Fibroblast of upper back skin (primary cell): ENCODE measurements around the gene CCDC137.
A peak's percentile ranks its signal among the peaks of the same experiment; 100 is the strongest.

Source experiments
- DNase-seq: peaks from one replicate; pipeline ENCODE4 v3.0.0-alpha.2; 2013

Gene CCDC137

GRCh38 chr17:81703747-81704654, 37.5 kb downstream of the CCDC137 start:
- no peak for DNase-seq

- no peak for DNase-seq
Measured at GRCh38 chr17:81705518-81706231, 39.1 kb downstream of the CCDC137 start.

GRCh38 chr17:81706232-81706611, 39.7 kb downstream of the CCDC137 start:
- no peak for DNase-seq

DNA sequence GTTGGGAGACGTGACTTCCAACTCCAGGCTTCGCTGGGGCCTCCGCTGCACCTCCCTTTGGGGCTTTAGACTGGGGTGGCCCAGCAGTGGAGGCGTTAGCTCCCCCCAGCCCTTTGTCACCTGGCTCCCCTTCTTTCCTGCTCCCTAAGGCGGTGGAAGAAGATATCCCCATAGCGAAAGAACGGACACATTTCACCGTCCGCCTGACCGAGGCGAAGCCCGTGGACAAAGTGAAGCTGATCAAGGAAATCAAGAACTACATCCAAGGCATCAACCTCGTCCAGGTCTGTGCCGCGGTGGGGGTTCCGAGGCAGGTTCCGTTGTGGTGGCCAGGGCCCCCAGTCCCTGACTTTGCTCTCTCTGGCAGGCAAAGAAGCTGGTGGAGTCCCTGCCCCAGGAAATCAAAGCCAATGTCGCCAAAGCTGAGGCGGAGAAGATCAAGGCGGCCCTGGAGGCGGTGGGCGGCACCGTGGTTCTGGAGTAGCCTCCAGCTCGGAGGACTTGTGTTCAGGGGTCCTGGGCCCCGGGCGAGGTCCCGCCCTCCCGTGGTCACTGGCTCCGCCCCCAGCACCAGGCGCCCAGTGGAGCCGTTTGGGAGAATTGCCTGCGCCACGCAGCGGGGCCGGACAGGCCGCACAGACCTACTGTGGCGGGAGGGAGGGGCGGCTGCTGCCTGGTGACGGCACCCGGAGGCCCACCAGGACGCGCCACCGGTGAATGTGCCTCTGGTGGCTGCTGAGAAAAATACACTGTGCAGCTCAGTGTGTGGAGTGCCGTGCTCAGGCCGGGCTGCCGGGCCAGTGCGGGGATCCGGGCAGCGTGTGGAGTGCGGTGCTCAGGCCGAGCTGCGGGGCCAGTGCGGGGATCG, 40.5 kb downstream of the CCDC137 start:
- no peak for DNase-seq

GRCh38 chr17:81707725-81708646, 41.4 kb downstream of the CCDC137 start:
- DNase-seq, result no peak

DNA sequence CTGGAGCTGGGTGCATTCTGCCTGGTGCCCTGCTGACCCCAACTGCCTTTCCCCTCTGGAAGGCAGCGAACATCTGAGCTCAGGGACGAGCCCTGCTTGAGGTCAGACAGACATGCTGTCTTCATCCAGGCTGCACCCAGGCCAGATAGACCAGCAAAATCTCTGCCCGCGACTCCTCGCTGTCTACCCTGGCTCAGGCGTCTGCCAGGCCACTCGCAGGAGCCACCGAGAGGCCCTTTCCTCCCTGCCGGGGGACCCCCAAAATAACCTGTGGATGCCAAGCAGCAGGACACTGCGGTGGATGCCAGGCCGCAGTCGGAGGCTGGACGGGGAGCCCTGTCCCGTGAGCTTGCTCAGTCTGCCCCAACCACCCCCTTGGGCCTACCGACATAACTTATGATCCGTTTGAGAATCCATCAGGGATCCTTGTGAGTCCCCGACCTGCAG, 42.2 kb downstream of the CCDC137 start:
- DNase-seq, result no peak

- DNase-seq, result no peak
Measured at GRCh38 chr17:81710514-81711308, 44.2 kb downstream of the CCDC137 start.

GRCh38 chr17:81711814-81712467, 45.4 kb downstream of the CCDC137 start, which contains the start of gene SLC25A10:
Gene SLC25A10, plus strand, starts transcription at chr17:81712284. Its CDS starts 143 bp downstream, at chr17:81712427.
- peak; percentile 62 for DNase-seq

GRCh38 chr17:81712468-81713003, 46.0 kb downstream of the CCDC137 start:
- DNase-seq, result no peak

GRCh38 chr17:81713004-81713555, 46.5 kb downstream of the CCDC137 start:
- DNase-seq, result no peak

- no peak for DNase-seq
Measured at GRCh38 chr17:81713556-81714411, 47.2 kb downstream of the CCDC137 start.

DNA sequence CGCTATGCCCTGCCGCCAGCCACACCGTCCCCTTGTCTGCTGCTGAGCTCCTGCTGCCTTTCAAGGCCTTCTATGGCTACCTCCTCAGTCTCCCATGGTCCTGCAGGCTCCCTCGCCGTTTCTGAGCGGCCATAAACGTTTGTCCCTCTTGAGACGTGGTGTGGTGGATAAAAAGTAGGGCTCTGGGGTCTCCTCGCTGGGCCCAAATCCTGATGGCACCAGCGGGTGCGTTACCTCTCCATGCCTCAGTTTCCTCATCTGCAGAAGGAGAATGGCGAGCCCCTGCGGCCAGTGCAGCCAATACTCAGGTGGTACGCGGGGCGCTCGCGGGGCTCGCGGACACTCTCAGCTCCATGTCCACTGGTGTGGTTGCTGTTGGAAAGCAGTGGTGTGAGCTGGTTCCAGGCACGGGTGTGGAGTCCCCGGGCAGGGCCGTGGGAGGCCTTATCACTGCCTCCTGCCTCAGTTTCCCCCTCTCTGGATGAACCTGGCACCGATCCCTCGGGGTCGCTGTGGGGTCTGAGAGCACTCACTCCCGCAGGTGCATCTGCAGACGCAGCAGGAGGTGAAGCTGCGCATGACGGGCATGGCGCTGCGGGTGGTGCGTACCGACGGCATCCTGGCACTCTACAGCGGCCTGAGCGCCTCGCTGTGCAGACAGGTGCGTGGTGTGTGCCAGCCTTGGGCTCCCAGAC, 48.0 kb downstream of the CCDC137 start:
- no peak for DNase-seq

GRCh38 chr17:81715107-81715871, 48.8 kb downstream of the CCDC137 start:
- DNase-seq, result no peak

DNA sequence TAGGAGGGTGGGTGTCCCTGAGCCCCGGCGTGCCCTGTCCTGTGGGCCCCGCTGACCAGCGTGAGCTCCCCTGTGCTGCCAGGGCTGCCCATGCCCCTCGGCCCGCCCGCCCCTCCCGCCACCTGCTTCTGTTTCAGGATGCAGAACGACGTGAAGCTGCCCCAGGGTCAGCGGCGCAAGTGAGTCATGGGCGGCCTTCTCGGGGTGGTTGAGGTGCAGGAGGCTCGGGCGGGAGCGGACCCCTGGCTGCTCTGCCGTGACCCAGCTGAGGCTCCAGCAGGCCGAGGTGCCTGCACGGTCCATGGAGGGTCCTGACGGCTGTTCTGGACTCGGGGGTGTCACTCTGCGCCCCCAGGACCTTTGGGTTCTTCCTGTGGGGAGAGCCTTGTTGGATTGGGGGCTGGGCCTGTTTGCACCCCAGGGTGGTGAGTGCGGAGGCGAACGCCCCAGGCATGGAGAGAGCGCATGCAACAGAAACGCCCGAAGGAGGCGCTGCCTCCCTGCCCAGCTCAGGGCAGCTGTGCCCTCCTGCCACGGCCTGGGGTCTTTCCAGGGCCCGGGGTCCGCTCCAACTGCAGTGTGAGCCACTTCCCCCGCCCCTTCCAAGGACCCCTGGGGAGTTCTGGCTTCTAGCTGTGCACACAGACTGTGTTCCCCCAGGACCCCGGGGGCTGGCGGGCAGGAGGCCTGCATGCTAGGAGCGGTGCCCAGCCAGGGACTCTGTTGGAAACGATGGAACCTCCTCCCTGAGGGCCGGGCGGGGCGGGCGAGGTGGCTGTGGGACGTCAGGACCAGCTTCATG, 49.5 kb downstream of the CCDC137 start:
- DNase-seq, result no peak

GRCh38 chr17:81716674-81716996, 50.1 kb downstream of the CCDC137 start:
- no peak for DNase-seq

GRCh38 chr17:81717049-81717765, 50.7 kb downstream of the CCDC137 start:
- no peak for DNase-seq
